Endothelial cell of umbilical vein (primary cell): ENCODE measurements around the gene TSHZ1. TPM values are rescaled to one million over a fixed set of nuclear protein-coding genes. Genes with fewer than 3 reads are reported as not detected.

Experiments
- BruUV-seq: library from RNA; stranded (reverse); fragments of 400-500 nt; replicated peaks from 2 replicates; lab custom pipeline; 2021; lab: Mats Ljungman, UMichigan
- CTCF ChIA-PET: fragments of 300-600, 350-600 bp; sonication (Branson Sonifier 250); formaldehyde crosslinking; loops from one replicate; lab custom pipeline; 2021; ENCODE audit warnings: antibody characterized with exemption, inconsistent platforms; lab: Charles Lee
- POLR2A ChIA-PET: fragments of 300-600, 350-600 bp; sonication (Branson Sonifier 250); formaldehyde crosslinking; loops from one replicate; lab custom pipeline; 2021; ENCODE audit warnings: antibody characterized with exemption, inconsistent platforms; lab: Charles Lee
- DNase-seq: peaks from one replicate; pipeline ENCODE4 v3.0.0-alpha.2; 2011; ENCODE audit warnings: low read depth, low spot score
- FAIRE-seq: peaks from 2 replicates; lab custom pipeline; 2011; peaks lifted over from hg19 to GRCh38; lab: Jason Lieb, UNC
- H2AFZ ChIP-seq: 2 replicates; pipeline ENCODE4 v1.6.0; 2012; ENCODE audit warnings: low read depth, low read length, control low read depth, inconsistent platforms
- H3K27ac ChIP-seq: 2 replicates; pipeline ENCODE4 v1.5.1; 2011; ENCODE audit warnings: low read depth, mild to moderate bottlenecking, control low read depth, low read length, moderate library complexity; ENCODE audit not compliant: insufficient read depth
- H3K27me3 ChIP-seq, 2 experiments: 2 replicates each; pipeline versions ENCODE4 v1.6.0 to v1.6.1; 2011; ENCODE audit warnings: low read length in 2 of 2, mixed read lengths in 1 of 2; ENCODE audit not compliant: control insufficient read depth in 2 of 2, insufficient read depth in 2 of 2
- H3K36me3 ChIP-seq, 2 experiments: 2 replicates in 1 of 2; 3 replicates in 1 of 2; pipeline ENCODE4 v1.5.1; 2011; ENCODE audit warnings: low read length in 2 of 2, mild to moderate bottlenecking in 1 of 2, moderate library complexity in 1 of 2; ENCODE audit not compliant: control insufficient read depth in 2 of 2, insufficient read depth in 2 of 2; ENCODE audit errors: extremely low read depth in 1 of 2
- H3K4me1 ChIP-seq: 3 replicates; pipeline ENCODE4 v1.5.1; 2011; ENCODE audit warnings: mild to moderate bottlenecking, low read length; ENCODE audit not compliant: control insufficient read depth, insufficient read depth; ENCODE audit errors: extremely low read depth
- H3K4me2 ChIP-seq: 2 replicates; pipeline ENCODE4 v1.6.1; 2011; ENCODE audit warnings: low read length, control low read depth, mixed read lengths; ENCODE audit not compliant: insufficient read depth
- H3K4me3 ChIP-seq, 3 experiments: fragments of 200-600 bp in 1 of 3; sonication (generic), shearing (Covaris generic) in 1 of 3; replicated peaks in 1 of 3; 2 replicates each; pipeline ENCODE4 v1.5.1; 2011 to 2016; ENCODE audit warnings: control low read depth in 3 of 3, low read length in 3 of 3, mild to moderate bottlenecking in 2 of 3, inconsistent platforms in 1 of 3, low read depth in 1 of 3, moderate library complexity in 1 of 3; ENCODE audit not compliant: insufficient read depth in 1 of 3
- H3K79me2 ChIP-seq: 2 replicates; pipeline ENCODE4 v1.6.0; 2012; ENCODE audit warnings: low read length, inconsistent platforms; ENCODE audit not compliant: control insufficient read depth, insufficient read depth
- H3K9ac ChIP-seq: replicated peaks from 2 replicates; pipeline ENCODE3; 2011; ENCODE audit warnings: low read length, control low read depth; ENCODE audit not compliant: insufficient read depth; ENCODE audit errors: extremely low read depth
- H3K9me1 ChIP-seq: replicated peaks from 3 replicates; pipeline ENCODE4 v1.6.0; 2011; ENCODE audit warnings: mild to moderate bottlenecking, low read length; ENCODE audit not compliant: control insufficient read depth, insufficient read depth; ENCODE audit errors: extremely low read depth
- H3K9me3 ChIP-seq: replicated peaks from 2 replicates; pipeline ENCODE4 v1.5.1; 2012; ENCODE audit warnings: low read length, inconsistent platforms; ENCODE audit not compliant: control insufficient read depth, insufficient read depth
- H4K20me1 ChIP-seq: replicated peaks from 2 replicates; pipeline ENCODE3; 2011; ENCODE audit warnings: mild to moderate bottlenecking, low read length; ENCODE audit not compliant: control insufficient read depth, insufficient read depth; ENCODE audit errors: extremely low read depth
- CTCF ChIP-seq, 2 donors: IDR thresholded peaks; 1 replicate in 1 of 2; 2 replicates in 1 of 2; pipeline ENCODE4 v1.5.1; 2011; ENCODE audit warnings: low read length in 2 of 2, mild to moderate bottlenecking in 2 of 2, moderate library complexity in 2 of 2, control low read depth in 1 of 2, inconsistent platforms in 1 of 2, low read depth in 1 of 2; ENCODE audit not compliant: insufficient read depth in 1 of 2; ENCODE audit errors: extremely low read depth in 1 of 2
- FOS ChIP-seq: IDR thresholded peaks from 2 replicates; pipeline ENCODE4 v1.6.1; 2011; ENCODE audit warnings: mild to moderate bottlenecking, low read length, moderate library complexity, borderline replicate concordance; ENCODE audit not compliant: insufficient read depth
- MYC ChIP-seq: IDR thresholded peaks from one replicate; pipeline ENCODE4 v1.6.1; 2011; ENCODE audit warnings: mild to moderate bottlenecking, low read depth, low read length
- POLR2AphosphoS5 ChIP-seq: IDR thresholded peaks from 2 replicates; pipeline ENCODE4 v1.6.1; 2012; ENCODE audit warnings: low read depth, mild to moderate bottlenecking, control low read depth, low read length, moderate library complexity; ENCODE audit not compliant: insufficient read depth
- dilution Hi-C: fragments of 300-500 bp; cut with MboI; formaldehyde crosslinking; loops from one replicate; pipeline ENCODE4 v1.15.0; 2019; ENCODE audit warnings: low sequenced_read_pairs; ENCODE audit not compliant: extremely low pct_ligation_motif_present
- intact Hi-C: fragments of 100-400 bp; cut with micrococcal nuclease; formaldehyde crosslinking; loops from one replicate; pipeline ENCODE4 v1.10.0; 2022
- polyA plus RNA-seq, 4 experiments: library from polyadenylated mRNA; depleted of rRNA in 3 of 4; stranded (reverse) in 3 of 4; unstranded in 1 of 4; fragments of >200 nt; gene quantifications; 2 replicates each; pipeline versions ENCODE4 v1.2.1 to v1.2.3, GENCODE V29; 2011 to 2012; ENCODE audit warnings: missing spikeins in 1 of 4
- total RNA-seq: library from RNA; stranded (reverse); gene quantifications from 2 replicates; pipeline ENCODE4 v1.2.3, GENCODE V29; 2021

TSHZ1 gene
- total and polyA plus RNA-seq, 2 donors (not counting 3 experiments of a cell fraction or from before 2014, with no cell fraction given): 4.2 to 10.2 TPM

GRCh38 chr18:75209951-75210258 is 692 bp upstream of the TSHZ1 start:
- peak overlapping the region; percentile 46 to 97 (median 83) for H3K4me3 ChIP-seq
- no TSS peak for BruUV-seq
- POLR2A ChIA-PET: interaction anchor here (1.7 kb wide), 1 partner anchor 71 kb away, joined by 6 read pairs; no protein-coding TSS in a partner anchor
- H3K4me2 ChIP-seq: peak overlapping the region; percentile 96
- H3K9me3 ChIP-seq: no peaks in the 10 kb centered on the region
- H3K27ac ChIP-seq: peak overlapping the region; percentile 84
- H3K4me1 ChIP-seq: peaks cover 49% of the 10 kb centered on the region
- no peaks in the 10 kb centered on the region for H4K20me1 ChIP-seq
- no peak for FAIRE-seq
- peak overlapping the region; percentile 86 for H3K9ac ChIP-seq
- H3K36me3 ChIP-seq: no peaks in the 10 kb centered on the region
- dilution Hi-C loops: no loop called here
- no peak for DNase-seq
- intact Hi-C loops: loop anchor here (1.0 to 10.0 kb wide), 12 partner anchors 20 to 1285 kb away; partner anchors contain the start of genes CNDP2, ZNF407 and ZNF516
- H3K27me3 ChIP-seq: no peaks in the 10 kb centered on the region
- no peaks in the 10 kb centered on the region for H3K9me1 ChIP-seq
- CTCF ChIA-PET: interaction anchor here (1.0 to 1.5 kb wide), 2 partner anchors 269 to 557 kb away, joined by 3 to 5 read pairs; no protein-coding TSS in a partner anchor
- no peak for TF ChIP-seq MYC
- no peak for TF ChIP-seq CTCF (IDR thresholded peaks at IDR 0.05; ENCODE audit: extremely low read depth in 1 of 2, insufficient read depth in 1 of 2, low read depth in 1 of 2, low read length in 2 of 2)
- TF ChIP-seq FOS: no peak
- peaks cover 38% of the 10 kb centered on the region for H3K79me2 ChIP-seq
- H2AFZ ChIP-seq: peak overlapping the region; percentile 75

DNA sequence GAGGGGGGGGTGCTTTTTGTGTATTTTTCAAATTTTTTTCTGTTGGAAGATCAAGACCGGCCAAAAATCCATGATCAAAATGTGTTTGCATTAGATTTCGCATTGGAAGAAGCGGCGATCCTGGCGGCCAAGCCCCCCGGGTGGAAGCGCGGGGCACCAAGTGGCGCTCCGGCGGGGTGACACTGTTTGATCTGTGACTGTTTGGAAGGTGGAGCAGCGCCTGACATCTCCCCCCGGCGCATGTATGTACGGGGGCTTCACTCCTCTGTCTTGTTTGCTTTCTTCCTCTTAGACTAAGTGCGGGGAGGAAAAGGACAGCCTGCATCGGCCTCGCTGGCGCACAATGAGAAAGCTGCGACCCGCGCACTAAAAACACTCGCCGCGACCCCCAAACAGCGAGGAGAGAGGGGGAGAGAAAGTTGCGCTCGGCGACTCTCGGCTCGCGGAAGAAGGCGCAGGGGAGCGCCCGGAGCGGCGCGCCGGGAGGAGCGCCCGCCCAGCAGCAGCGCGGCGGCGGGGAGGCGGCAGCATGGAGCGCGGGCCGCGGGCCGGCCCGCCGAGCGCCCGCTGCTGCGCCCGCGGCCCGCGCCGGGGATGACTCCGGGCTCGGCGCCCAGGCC is 515 bp downstream of the TSHZ1 start:
- TSS peak; percentile 35 for BruUV-seq
- H3K27ac ChIP-seq: peak overlapping the region; percentile 84
- H3K4me1 ChIP-seq: peaks cover 46% of the 10 kb centered on the region
- no peaks in the 10 kb centered on the region for H3K36me3 ChIP-seq
- peak overlapping the region; percentile 89 for H2AFZ ChIP-seq
- H3K9me3 ChIP-seq: no peaks in the 10 kb centered on the region
- FAIRE-seq (no peak), DNase-seq (peak; percentile 43)
- H3K79me2 ChIP-seq: peaks cover 30% of the 10 kb centered on the region
- H3K9ac ChIP-seq: peak overlapping the region; percentile 77
- H3K4me2 ChIP-seq: peak overlapping the region; percentile 96
- no peaks in the 10 kb centered on the region for H4K20me1 ChIP-seq
- TF ChIP-seq FOS (no peak), POLR2AphosphoS5 (peak; percentile 8)
- CTCF ChIA-PET: interaction anchor here (0.8 to 1.5 kb wide), 7 partner anchors 10 to 559 kb away, joined by 3 to 6 read pairs (median 4); no protein-coding TSS in a partner anchor
- H3K9me1 ChIP-seq: no peaks in the 10 kb centered on the region
- intact Hi-C loops: loop anchor here (2.0 to 10.0 kb wide), 4 partner anchors 56 to 1284 kb away; partner anchors contain the start of gene ZNF516
- POLR2A ChIA-PET: interaction anchor here (1.0 to 1.7 kb wide), 2 partner anchors 35 to 70 kb away, joined by 3 to 6 read pairs; no protein-coding TSS in a partner anchor
- no peaks in the 10 kb centered on the region for H3K27me3 ChIP-seq
- H3K4me3 ChIP-seq: peak overlapping the region; percentile 83 to 97 (median 88)
- dilution Hi-C loops: no loop called here
